ENCODE results near the gene HYKK. TPM values are rescaled to one million over a fixed set of nuclear protein-coding genes. Genes with fewer than 3 reads are reported as not detected.

Gene HYKK
- polyA plus RNA-seq, 2 of the 4 experiments (the other 2 are of a cell fraction) = 5.5 to 12.9 TPM

DNA sequence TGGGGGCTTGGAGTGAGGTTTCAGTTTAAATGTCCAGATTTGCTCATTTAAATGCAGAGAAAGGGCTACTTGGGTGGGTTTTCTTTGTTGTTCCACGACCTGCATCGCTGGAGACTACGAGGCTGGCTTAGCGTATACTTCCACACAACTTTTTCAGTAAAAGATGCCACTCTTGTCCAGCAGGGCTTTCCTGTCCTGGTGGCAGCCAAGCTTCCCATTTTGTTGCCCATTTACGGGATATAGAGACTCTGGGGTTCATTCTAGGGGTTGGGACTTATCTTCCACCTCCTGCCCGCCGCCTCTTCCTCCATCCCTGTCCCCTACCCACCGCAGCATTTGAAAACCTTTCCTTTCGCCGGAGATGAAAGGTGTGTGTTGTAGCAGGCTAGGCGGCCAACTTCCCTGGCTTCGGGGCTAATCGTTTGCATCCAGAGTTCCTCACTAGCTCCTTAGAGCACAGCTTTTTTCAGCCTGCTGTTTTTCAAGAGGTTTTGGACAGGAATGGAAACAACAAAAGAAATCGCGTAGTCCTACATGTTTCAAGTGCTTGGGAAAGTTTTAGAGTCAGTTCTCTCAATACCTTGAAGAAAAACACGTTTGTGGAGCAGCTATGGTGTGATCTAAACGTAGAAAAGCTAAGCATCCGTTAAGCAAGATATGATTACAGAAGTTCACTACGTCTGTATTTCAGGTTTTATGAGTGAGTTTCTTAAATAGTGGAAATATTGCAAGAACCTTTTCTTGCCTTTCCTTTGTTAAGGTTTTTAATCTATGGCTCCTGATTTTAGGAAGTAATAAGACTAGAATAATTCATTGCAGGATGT, 58.8 kb downstream of the HYKK start:
- ATAC-seq (peak; percentile 75), FAIRE-seq (no peak), DNase-seq (ENCODE audit: low read depth in 1 of 2, low spot score in 1 of 2) (peak; percentile 55 to 76)
- 11% methylated on average over 19 of the region's 19 CpGs for WGBS (ENCODE audit: missing lambda C conversion rate)
- Histone ChIP-seq H3K9me3 (no peaks in the 10 kb centered on the region), H3K27ac (peak overlapping the region; percentile 85 to 94), H3K4me1 (peaks cover 10% of the 10 kb centered on the region), H3K4me2 (peak overlapping the region; percentile 85), H3K4me3 (peak overlapping the region; percentile 73)
- TF ChIP-seq, protein P1, sequence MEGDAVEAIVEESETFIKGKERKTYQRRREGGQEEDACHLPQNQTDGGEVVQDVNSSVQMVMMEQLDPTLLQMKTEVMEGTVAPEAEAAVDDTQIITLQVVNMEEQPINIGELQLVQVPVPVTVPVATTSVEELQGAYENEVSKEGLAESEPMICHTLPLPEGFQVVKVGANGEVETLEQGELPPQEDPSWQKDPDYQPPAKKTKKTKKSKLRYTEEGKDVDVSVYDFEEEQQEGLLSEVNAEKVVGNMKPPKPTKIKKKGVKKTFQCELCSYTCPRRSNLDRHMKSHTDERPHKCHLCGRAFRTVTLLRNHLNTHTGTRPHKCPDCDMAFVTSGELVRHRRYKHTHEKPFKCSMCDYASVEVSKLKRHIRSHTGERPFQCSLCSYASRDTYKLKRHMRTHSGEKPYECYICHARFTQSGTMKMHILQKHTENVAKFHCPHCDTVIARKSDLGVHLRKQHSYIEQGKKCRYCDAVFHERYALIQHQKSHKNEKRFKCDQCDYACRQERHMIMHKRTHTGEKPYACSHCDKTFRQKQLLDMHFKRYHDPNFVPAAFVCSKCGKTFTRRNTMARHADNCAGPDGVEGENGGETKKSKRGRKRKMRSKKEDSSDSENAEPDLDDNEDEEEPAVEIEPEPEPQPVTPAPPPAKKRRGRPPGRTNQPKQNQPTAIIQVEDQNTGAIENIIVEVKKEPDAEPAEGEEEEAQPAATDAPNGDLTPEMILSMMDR (IDR thresholded peaks at IDR 0.05) = 0 out of 3 replicates have a peak, but pooled peaks have one; percentile 7
- no peak for TF ChIP-seq BCL3 (IDR thresholded peaks at IDR 0.05)
- TF ChIP-seq ESRRA (IDR thresholded peaks at IDR 0.05; ENCODE audit: borderline replicate concordance, low read length) = no peak
- TF ChIP-seq E2F6 (IDR thresholded peaks at IDR 0.05; ENCODE audit: borderline replicate concordance, low read depth) = peak; percentile 36; the same call in 1 of the 2 replicates
- no peak for TF ChIP-seq MAZ (IDR thresholded peaks at IDR 0.05; ENCODE audit: borderline replicate concordance, low read depth, low read length)
- TF ChIP-seq, protein P2, sequence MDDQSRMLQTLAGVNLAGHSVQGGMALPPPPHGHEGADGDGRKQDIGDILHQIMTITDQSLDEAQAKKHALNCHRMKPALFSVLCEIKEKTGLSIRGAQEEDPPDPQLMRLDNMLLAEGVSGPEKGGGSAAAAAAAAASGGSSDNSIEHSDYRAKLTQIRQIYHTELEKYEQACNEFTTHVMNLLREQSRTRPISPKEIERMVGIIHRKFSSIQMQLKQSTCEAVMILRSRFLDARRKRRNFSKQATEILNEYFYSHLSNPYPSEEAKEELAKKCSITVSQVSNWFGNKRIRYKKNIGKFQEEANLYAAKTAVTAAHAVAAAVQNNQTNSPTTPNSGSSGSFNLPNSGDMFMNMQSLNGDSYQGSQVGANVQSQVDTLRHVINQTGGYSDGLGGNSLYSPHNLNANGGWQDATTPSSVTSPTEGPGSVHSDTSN (IDR thresholded peaks at IDR 0.05) = peak; percentile 7; the same call in 1 of the 2 replicates
- POLR2A ChIA-PET = interaction anchor here (0.7 to 2.6 kb wide), 11 partner anchors 11 to 267 kb away, joined by 3 to 69 read pairs (median 9); partner anchors contain the start of genes HYKK, IREB2, PSMA4 and SKIC8
- CTCF ChIA-PET = interaction anchor here (0.7 to 3.2 kb wide), 22 partner anchors 10 to 341 kb away, joined by 3 to 25 read pairs (median 4); partner anchors contain the start of genes HYKK and PSMA4

- TF ChIP-seq TP53 (CRISPR knock-in tag; IDR thresholded peaks at IDR 0.05) = no peak
- TF ChIP-seq, protein P3, sequence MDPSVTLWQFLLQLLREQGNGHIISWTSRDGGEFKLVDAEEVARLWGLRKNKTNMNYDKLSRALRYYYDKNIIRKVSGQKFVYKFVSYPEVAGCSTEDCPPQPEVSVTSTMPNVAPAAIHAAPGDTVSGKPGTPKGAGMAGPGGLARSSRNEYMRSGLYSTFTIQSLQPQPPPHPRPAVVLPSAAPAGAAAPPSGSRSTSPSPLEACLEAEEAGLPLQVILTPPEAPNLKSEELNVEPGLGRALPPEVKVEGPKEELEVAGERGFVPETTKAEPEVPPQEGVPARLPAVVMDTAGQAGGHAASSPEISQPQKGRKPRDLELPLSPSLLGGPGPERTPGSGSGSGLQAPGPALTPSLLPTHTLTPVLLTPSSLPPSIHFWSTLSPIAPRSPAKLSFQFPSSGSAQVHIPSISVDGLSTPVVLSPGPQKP (IDR thresholded peaks at IDR 0.05; ENCODE audit: low read depth, low read length) = no peak
- no peak for TF ChIP-seq HOXB5 (CRISPR knock-in tag; IDR thresholded peaks at IDR 0.05)
- no peak for TF ChIP-seq MAX (IDR thresholded peaks at IDR 0.05)
- TF ChIP-seq, protein P2 (IDR thresholded peaks at IDR 0.05) = no peak
- TF ChIP-seq SREBF2 (IDR thresholded peaks at IDR 0.05) = no peak
- no peak for TF ChIP-seq JUNB (IDR thresholded peaks at IDR 0.05)
- no peak for TF ChIP-seq KDM1A (IDR thresholded peaks at IDR 0.05; ENCODE audit: low read depth)
- no peak for TF ChIP-seq NFE2L2 (conservative IDR thresholded peaks at IDR 0.05; ENCODE audit: low read length)
- TF ChIP-seq NPAS2 (CRISPR knock-in tag; IDR thresholded peaks at IDR 0.05; ENCODE audit: borderline replicate concordance) = no peak
- TF ChIP-seq EHF (CRISPR knock-in tag; IDR thresholded peaks at IDR 0.05) = no peak
- DNase-seq (ENCODE audit: low read depth in 1 of 2, low spot score in 1 of 2) (no peak), FAIRE-seq (no peak), ATAC-seq (no peak)
- Histone ChIP-seq H3K9me3 (no peaks in the 10 kb centered on the region), H3K4me2 (no peak overlapping the region), H3K4me1 (peaks cover 15% of the 10 kb centered on the region), H3K4me3 (no peak overlapping the region), H3K27ac (no peak overlapping the region)
- WGBS (ENCODE audit: missing lambda C conversion rate) = 86% methylated on average over 4 of the region's 4 CpGs
- ChIA-PET POLR2A (no interaction called here), CTCF (interaction anchor here (1.1 to 1.7 kb wide), 3 partner anchors 26 to 40 kb away, joined by 3 to 4 read pairs (median 4); no protein-coding TSS in a partner anchor)
Measured at GRCh38 chr15:78567531-78567930, 60.2 kb downstream of the HYKK start.
